Heart left ventricle (tissue), 16 donors: ENCODE results near the gene ZFAND3. TPM values are rescaled to one million over a fixed set of nuclear protein-coding genes. Genes with fewer than 3 reads are reported as not detected.

Experiments used
- ATAC-seq, 4 donors: fragments of 200-7000 bp; cut with Tn5 transposase; one replicate each; pipeline ENCODE4 v1.9.1; 2020 to 2022; ENCODE audit warnings: moderate library complexity in 4 of 4, mild to moderate bottlenecking in 3 of 4, moderate number of reproducible peaks in 1 of 4
- DNase-seq, 5 donors: peaks; one replicate each; pipeline ENCODE4 v3.0.0-alpha.2; 2020
- H3K27ac ChIP-seq, 12 donors: fragments of 200-600 bp; sonication (generic) in 4 of 12; one replicate each; pipeline versions ENCODE4 v1.5.0 to v1.8.0; 2016 to 2022; ENCODE audit warnings: mild to moderate bottlenecking in 2 of 12
- H3K27me3 ChIP-seq, 9 donors: fragments of 200-600 bp; sonication (generic) in 2 of 9; one replicate each; pipeline versions ENCODE4 v1.5.1 to v1.8.0; 2016 to 2022; ENCODE audit warnings: mild to moderate bottlenecking in 3 of 9
- H3K36me3 ChIP-seq, 9 donors: fragments of 200-600 bp; sonication (generic) in 2 of 9; one replicate each; pipeline versions ENCODE4 v1.5.0 to v1.8.0; 2018 to 2022; ENCODE audit warnings: mild to moderate bottlenecking in 2 of 9
- H3K4me1 ChIP-seq, 12 donors: fragments of 200-600 bp; sonication (generic) in 4 of 12; one replicate each; pipeline versions ENCODE4 v1.5.0 to v1.8.0; 2016 to 2022; ENCODE audit warnings: mild to moderate bottlenecking in 3 of 12
- H3K4me3 ChIP-seq, 12 donors: fragments of 200-600 bp; sonication (generic) in 4 of 12; one replicate each; pipeline versions ENCODE4 v1.5.0 to v1.8.0; 2017 to 2022; ENCODE audit warnings: mild to moderate bottlenecking in 9 of 12, moderate library complexity in 4 of 12
- H3K9me3 ChIP-seq, 12 donors: fragments of 200-600 bp; sonication (generic) in 4 of 12; one replicate each; pipeline versions ENCODE4 v1.5.0 to v1.8.0; 2016 to 2022; ENCODE audit warnings: mild to moderate bottlenecking in 1 of 12
- POLR2A ChIP-seq, 2 donors: fragments of 450-650 bp; IDR thresholded peaks; one replicate each; pipeline ENCODE4 v1.6.1; 2017; ENCODE audit warnings: antibody characterized with exemption in 2 of 2, mild to moderate bottlenecking in 2 of 2, moderate library complexity in 2 of 2
- whole genome bisulfite sequencing, 4 donors: extraction: QIAGEN DNeasy Blood & Tissue Kit in 2 of 4; methylation state at CpG; one replicate each; pipeline versions ENCODE4 v1.1.5 to v1.1.7; 2013 to 2018; 5-methylcytosine and 5-hydroxymethylcytosine counted together
- intact Hi-C, 10 donors: fragments of 100-400 bp; cut with DNase I; formaldehyde crosslinking; loops; one replicate each; pipeline versions ENCODE4 v1.11.1 to v1.14.2; 2022
- polyA plus RNA-seq, 2 donors: library from polyadenylated mRNA; stranded (reverse); fragments of 200-250 nt; gene quantifications; one replicate each; pipeline ENCODE4 v1.2.3, GENCODE V29; 2013
- total RNA-seq, 9 donors: library from RNA; depleted of rRNA in 2 of 9; stranded (reverse); fragments of >200 nt in 2 of 9; fragmentation: NEBNext Ultra II Directional in 3 of 9; extraction: Animal tissue kit (Norgen Biotek cat#: 25700) in 3 of 9; gene quantifications; one replicate each; pipeline versions ENCODE4 v1.1.0 to v1.2.4, GENCODE V29; 2016 to 2023
- TF ChIP-seq, protein P1 (sequence below), 12 donors: fragments of 200-600 bp; sonication (generic) in 4 of 12; IDR thresholded peaks; one replicate each; pipeline versions ENCODE4 v1.5.0 to v1.8.0; 2018 to 2022; ENCODE audit warnings: antibody characterized with exemption in 12 of 12, mild to moderate bottlenecking in 5 of 12
- donor health status: ischemic (EF 13 %, LVEDD 7.1; RV severe dilation, severe dysfunction).
- donor health status: healthy with polysubstance abuse.
- donor health status: DM: no; HTN: yes; CAD: no.
- donor health status: DM: no; HTN: no; CAD: no.
- donor health status: ischemic (EF 25% LVEDD 6.9; RV normal size, moderate dysfunction).
- donor health status: ischemic (EF 25% LVEDD 5.7; RV mildly dilated, moderate dysfunction).
- donor health status: healthy.
- donor health status: DM: yes; HTN: yes; CAD: no.
- donor health status: ischemic (EF 35%, LVEDD 5.7; RV mildly dilated, moderate dysfunction).
- donor health status: nonischemic (EF 11% LVEDD 7.7; RV severe dilation, severe dysfunction).
- donor health status: DM: yes; HTN: yes; CAD: no.
- donor health status: PGD.
- donor health status: ischemic (EF 29% LVEDD 5.4; RV normal size, mild dysfunction).
- donor health status: nonischemic (EF 23%, LVEDD 6.1; RV moderate dilation, normal function).

ZFAND3 gene
- total and polyA plus RNA-seq, 11 donors, result 29.1 to 114 (median 88.2) TPM

DNA sequence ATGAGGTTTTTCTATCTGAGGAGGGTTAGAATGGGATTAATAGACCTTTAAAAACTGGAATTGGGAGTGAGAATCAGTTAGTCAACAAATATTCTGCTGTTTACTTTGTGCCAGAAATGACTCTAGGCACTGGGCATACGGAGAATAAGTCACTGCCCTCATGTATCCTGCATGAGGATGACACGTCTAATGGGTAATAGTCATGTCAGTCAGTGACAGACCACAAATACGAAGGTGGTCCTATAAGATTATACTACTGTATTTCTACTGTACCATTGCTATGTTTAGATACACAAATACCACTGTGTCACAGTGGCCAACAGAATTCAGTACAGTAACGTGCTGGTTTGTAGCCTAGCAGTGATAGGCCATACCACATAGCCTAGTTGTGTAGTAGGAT is 30.7 kb downstream of the ZFAND3 start:
- TF ChIP-seq, protein P1, sequence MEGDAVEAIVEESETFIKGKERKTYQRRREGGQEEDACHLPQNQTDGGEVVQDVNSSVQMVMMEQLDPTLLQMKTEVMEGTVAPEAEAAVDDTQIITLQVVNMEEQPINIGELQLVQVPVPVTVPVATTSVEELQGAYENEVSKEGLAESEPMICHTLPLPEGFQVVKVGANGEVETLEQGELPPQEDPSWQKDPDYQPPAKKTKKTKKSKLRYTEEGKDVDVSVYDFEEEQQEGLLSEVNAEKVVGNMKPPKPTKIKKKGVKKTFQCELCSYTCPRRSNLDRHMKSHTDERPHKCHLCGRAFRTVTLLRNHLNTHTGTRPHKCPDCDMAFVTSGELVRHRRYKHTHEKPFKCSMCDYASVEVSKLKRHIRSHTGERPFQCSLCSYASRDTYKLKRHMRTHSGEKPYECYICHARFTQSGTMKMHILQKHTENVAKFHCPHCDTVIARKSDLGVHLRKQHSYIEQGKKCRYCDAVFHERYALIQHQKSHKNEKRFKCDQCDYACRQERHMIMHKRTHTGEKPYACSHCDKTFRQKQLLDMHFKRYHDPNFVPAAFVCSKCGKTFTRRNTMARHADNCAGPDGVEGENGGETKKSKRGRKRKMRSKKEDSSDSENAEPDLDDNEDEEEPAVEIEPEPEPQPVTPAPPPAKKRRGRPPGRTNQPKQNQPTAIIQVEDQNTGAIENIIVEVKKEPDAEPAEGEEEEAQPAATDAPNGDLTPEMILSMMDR (IDR thresholded peaks at IDR 0.05), result no peak
- no peak for TF ChIP-seq POLR2A (IDR thresholded peaks at IDR 0.05)
- Histone ChIP-seq H3K4me3 (no peak overlapping the region), H3K4me1 (peaks cover 0 to 68% (median 36%) of the 10 kb centered on the region in 12 donors), H3K27ac (no peak overlapping the region), H3K9me3 (no peaks in the 10 kb centered on the region), H3K27me3 (no peaks in the 10 kb centered on the region), H3K36me3 (no peaks in the 10 kb centered on the region)
- ATAC-seq (no peak), DNase-seq (no peak)
- 81 to 85% (median 83%) methylated on average over 4 of the region's 4 CpGs for WGBS, 4 donors
- intact Hi-C loops, result loop anchor here in 2 of 10 donors (2.0 to 10.0 kb wide), 2 partner anchors 19 to 55 kb away; no protein-coding TSS in a partner anchor

DNA sequence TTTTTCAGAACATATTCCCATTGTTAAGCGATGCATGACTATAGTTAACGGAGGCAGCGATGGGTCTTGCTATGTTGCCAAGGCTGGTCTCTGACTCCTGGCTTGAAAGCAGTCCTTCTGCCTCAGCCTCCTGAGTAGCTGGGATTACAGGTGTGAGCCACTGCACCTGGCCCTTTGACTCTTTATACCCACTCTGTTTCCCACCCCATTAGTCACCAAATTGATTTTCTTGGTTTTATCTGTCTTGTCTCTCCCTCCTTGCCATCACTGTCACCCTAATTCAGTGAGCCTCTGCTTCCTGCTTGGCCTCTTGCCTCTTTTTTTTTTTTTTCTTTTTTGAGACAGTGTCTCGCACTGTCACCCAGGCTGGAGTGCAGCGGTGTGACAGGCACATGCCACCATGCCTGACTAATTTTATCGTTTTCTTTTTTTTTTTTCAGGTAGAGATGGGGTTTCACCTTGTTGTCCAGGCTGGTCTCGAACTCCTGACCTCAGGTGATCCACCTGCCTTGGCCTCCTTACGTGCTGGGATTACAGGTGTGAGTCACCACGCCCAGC is 31.3 kb downstream of the ZFAND3 start:
- 84 to 87% (median 85%) methylated on average over 9 of the region's 9 CpGs for WGBS, 4 donors
- Histone ChIP-seq H3K9me3 (no peaks in the 10 kb centered on the region), H3K36me3 (no peaks in the 10 kb centered on the region), H3K27ac (no peak overlapping the region), H3K4me3 (no peak overlapping the region), H3K27me3 (no peaks in the 10 kb centered on the region), H3K4me1 (peaks cover 0 to 63% (median 31%) of the 10 kb centered on the region in 12 donors)
- intact Hi-C loops, result loop anchor here in 2 of 10 donors (2.0 to 10.0 kb wide), 2 partner anchors 18 to 56 kb away; no protein-coding TSS in a partner anchor
- TF ChIP-seq, protein P1 (IDR thresholded peaks at IDR 0.05), result no peak
- TF ChIP-seq POLR2A (IDR thresholded peaks at IDR 0.05), result no peak
- no peak for DNase-seq
- no peak for ATAC-seq

- Histone ChIP-seq H3K9me3 (no peaks in the 10 kb centered on the region), H3K27me3 (no peaks in the 10 kb centered on the region), H3K36me3 (peaks cover 0 to 4% (median 0%) of the 10 kb centered on the region in 9 donors), H3K4me1 (peaks cover 0 to 59% (median 28%) of the 10 kb centered on the region in 12 donors), H3K4me3 (no peak overlapping the region), H3K27ac (no peak overlapping the region)
- ATAC-seq (peak in 2 of 4 donors; percentile 42 to 73), DNase-seq (no peak)
- intact Hi-C loops, result loop anchor here in 2 of 10 donors (2.0 to 10.0 kb wide), 2 partner anchors 17 to 57 kb away; no protein-coding TSS in a partner anchor
- 63 to 75% (median 71%) methylated on average over 1 of the region's 1 CpG for WGBS, 4 donors
- no peak for TF ChIP-seq POLR2A (IDR thresholded peaks at IDR 0.05)
- TF ChIP-seq, protein P1 (IDR thresholded peaks at IDR 0.05), result no peak
Measured at GRCh38 chr6:37851997-37852524, 32.5 kb downstream of the ZFAND3 start.

DNA sequence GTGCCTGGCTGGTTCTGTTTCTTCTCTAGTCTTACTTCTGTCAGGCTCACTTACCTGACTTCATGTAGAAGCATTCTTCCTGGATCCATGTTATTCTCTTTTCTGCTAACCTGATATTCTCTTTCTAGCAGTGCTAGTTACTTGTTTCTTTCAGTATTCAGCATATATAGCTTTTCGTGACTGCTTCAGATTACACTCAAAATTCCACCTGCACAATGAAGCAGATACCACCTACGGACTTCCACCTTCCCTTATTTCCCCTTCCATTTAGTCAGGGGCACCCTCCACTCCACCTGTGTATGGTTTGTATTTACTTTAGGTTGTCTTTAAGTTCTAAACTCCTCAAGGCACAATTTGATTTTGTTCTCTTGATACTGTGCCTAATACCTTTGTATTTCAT is 36.8 kb downstream of the ZFAND3 start:
- 95 to 96% (median 95%) methylated on average over 2 of the region's 2 CpGs for WGBS, 4 donors
- Histone ChIP-seq H3K36me3 (peaks cover 0 to 4% (median 0%) of the 10 kb centered on the region in 9 donors), H3K27ac (no peak overlapping the region), H3K4me1 (peaks cover 0 to 34% (median 13%) of the 10 kb centered on the region in 12 donors), H3K9me3 (no peaks in the 10 kb centered on the region), H3K4me3 (no peak overlapping the region), H3K27me3 (no peaks in the 10 kb centered on the region)
- ATAC-seq (no peak), DNase-seq (no peak)
- TF ChIP-seq, protein P1 (IDR thresholded peaks at IDR 0.05), result no peak
- TF ChIP-seq POLR2A (IDR thresholded peaks at IDR 0.05), result no peak
- intact Hi-C loops, result loop anchor here in 2 of 10 donors (5.0 to 10.0 kb wide), 2 partner anchors 34 to 61 kb away; no protein-coding TSS in a partner anchor
